Hematopoietic multipotent progenitor cell treated with erythropoietin and hydrocortisone succinate and interleukin-3 and kit ligand, for 6 days (in vitro differentiated cells): ENCODE results near the gene ARSG.
"Not testable (repeated sequence)": the region's sequence is repeated elsewhere in the genome, so short reads cannot be mapped to it uniquely, and the experiment has no call there.

Source experiments
- DNase-seq: peaks from one replicate; pipeline ENCODE4 v3.0.0-alpha.2; 2015

ARSG gene

DNA sequence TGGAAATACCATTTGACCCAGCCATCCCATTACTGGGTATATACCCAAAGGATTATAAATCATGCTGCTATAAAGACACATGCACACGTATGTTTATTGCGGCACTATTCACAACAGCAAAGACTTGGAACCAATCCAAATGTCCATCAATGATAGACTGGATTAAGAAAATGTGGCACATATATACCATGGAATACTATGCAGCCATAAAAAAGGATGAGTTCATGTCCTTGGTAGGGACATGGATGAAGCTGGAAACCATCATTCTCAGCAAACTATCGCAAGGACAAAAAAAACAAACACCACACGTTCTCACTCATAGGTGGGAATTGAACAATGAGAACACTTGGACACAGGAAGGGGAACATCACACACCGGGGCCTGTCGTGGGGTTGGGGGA lies 9.3 kb upstream of the ARSG start:
- DNase-seq: not testable (repeated sequence)

DNA sequence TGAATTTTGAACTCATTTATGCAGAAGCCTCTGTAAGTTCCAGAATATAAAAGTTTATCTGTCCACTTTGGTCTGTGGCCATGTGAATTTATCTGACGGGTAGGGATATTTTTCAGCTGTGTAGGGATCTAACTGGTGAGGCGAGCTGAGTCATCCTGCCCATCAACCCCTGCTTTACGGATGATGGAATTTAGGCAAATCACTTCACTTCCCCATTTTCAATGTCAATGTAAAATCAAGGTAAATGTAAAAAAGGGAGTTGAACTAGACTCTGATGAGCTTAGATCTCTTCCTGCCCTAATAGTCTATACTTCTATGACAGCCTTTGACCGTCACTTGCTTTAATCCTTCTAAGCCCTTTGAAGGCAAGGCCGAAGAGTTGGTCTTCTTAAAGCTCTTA lies 2.9 kb upstream of the ARSG start:
- DNase-seq: peak; percentile 45

DNA sequence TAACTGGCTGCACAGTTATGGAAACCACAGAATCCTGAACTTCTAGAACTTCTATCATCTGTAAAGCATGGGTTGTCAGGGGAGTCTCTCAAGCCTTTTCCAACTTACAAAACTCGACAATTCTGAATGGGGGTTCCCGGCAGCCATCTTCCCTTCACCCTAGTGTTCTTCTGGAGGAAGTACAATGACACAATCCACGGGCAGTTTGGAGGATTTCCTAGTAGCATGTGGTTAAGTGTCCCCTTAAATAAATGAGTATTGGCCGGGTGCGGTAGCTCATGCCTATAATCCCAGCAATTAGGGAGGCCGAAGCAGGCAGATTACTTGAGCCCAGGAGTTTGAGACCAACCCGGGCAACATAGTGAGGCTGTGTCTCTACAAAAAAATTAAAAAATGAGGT lies 2.5 kb upstream of the ARSG start:
- peak; percentile 45 for DNase-seq

DNA sequence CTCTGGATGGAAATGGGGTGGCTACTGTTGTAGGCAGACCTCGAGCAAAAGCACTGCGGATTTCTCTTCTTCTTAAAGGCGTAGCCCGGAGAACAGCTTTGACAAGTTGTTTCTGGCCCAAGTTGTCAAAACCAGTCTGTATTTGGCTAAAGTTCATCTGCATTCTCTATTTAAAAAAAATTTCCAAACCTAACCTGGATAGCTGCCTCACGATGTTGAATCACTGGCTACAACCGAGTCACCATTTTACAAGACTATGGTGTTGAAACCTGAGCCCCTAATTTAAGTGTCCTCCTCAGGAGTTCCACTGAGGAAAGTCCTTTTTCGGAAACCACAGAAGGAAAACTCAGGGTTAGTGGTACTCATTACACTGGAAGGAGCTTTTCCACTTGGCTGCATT lies 1.8 kb upstream of the ARSG start:
- DNase-seq: no peak

DNA sequence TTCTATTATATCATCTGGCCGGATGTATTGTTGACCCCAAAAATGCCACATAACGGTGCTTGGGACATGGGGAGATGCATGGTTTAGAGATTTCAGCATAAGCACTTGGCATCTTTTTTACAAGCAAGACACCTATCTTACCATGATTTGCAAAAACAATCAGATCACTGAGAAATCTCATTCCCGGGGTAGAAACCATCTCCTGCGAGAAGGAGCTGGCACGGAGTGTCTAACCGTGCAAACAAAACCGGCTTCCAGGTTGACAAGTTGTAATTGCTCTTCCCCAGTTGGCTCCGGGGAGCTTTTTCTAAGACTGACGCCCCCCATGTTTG lies 1.4 kb upstream of the ARSG start:
- DNase-seq: peak; percentile 11

DNA sequence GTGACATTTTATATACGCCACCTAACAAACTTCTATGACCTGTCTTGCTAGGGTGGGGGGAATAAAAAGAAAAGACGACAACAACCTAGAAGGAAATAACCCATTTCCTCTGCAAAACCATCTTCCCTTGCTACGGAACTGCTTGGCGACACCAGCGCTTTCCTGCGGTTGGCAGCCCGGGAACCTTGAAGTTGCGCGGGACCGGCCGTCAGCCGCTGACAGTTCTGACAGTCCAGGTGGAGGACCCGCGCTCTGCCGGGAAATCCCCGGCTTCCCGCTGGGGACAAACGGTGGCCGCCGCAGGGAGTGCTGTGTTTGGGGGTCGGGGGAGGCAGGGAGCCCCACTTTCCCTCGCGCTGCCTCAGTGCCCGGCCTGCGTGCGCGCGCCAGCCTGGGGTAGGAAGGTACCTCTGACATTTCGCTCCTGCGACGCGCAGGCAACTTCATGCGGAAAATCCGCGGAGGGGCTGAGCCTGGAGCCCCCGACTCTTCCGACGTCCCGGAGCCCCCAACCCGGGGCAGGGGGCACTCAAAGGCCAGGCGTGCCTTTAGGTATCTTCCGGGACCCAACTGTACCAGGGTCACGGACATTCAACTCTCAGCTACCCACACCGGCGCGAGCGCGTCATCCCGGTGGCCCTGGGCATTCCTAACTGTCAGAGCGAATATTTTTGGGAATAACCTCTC lies 884 bp upstream of the ARSG start:
- DNase-seq: no peak

DNA sequence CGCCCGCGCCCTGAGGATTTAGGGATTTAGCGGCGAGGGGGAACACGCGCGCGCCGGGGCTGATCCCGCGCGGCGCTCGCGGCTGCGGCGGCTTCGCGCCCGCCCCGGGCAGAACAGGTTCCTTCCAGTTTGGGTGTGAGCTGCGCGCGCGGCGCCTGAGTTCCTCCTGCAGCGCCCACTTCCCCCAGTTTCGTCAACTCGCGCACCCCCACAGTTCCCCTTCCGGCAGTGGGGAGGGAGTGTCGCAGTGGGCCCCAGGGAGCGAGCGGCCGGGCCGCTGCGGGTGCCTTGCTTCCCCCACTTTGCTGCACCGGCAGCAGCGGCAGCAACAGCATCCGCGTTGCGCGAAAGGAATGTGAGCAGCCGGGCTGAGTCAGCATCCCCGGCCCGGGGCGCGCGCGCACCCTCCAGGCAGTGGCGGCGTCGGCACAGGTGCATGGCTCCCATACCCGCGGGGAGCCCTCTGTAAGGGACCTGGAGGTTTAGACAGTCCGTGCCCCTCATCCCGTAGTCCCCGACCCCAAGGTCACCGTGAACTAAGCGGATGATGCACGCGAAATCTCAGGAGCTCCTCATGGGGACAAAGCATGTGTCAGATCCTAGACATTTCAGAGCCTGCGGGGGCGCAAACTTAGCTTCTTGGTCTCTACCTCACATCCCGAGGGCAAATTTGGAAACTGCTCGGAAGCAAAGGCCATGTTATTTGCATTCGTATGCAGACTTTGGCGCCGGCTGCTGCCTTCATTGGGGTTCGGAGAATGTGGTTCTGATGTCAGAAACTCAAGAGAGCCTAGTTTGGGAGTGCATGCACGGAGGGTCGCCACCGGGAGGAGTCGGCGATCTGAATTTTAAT lies 767 bp downstream of the ARSG start:
- DNase-seq: peak; percentile 83

DNA sequence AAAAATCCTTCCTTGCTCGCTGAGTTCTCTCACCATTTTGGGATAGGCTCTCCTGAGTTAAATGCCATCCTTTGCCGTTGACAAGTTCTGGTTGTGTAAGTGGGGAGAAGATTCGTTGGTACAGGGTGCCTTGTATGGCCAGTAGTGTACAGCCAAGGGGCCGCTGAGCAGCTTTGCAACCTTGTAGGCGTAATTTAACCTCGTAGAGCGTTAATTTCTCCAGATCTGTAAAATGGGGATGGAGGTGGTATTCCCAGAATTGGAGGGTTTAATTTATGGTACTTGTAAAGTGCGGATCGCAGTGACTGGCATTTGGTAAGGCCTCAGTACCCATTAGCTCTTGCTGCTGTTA lies 1.4 kb downstream of the ARSG start:
- no peak for DNase-seq

DNA sequence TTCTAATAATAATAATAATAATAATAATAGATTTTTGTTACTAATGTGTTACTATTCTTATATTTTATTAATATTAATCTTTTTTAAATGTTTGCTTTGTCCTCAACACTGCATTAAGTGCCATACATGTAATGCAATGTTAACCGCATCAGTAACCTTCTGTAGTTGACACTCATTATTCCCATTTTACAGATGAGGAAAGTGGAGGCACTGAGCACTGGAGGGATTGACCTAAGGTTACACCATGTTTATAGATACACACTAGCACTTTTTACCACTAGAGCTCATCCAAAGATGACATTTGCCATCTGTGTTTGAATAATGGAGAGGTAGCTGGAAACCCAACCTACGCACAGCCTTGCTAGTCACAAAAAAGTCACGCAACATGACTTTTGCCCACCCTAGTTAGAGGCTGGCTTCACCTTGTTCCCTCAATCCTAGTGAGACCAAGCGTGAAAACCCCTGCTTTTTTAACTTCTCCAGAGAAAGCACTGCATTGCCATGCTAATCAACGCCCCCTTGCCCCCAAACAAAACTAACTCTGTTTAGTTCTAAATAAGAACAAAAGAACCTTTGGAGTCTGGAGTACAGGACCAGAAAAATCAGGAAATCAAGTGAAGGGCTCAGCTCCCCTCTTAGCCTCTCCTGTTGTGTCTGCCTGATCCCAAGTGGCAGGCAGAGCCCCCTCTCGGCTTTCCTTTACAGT lies 2.3 kb downstream of the ARSG start:
- no peak for DNase-seq

DNA sequence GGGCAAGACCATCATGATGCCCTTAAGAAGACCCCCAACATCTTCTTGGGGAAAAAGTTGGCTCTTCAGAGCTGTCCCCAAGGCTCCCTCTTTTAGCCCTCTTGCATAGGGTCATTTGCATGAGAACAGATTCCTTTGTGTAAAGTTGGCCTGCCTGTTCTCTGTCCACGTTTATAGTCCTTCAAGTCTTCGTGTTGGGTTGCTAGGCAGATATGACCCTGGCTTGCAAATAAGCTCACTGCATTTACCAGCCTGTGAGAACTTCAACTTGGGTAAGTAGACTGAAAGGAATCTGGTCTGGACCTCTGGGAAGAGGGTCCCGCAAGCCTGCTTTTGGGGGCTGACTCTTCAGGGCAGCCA lies 2.9 kb downstream of the ARSG start:
- DNase-seq: no peak

DNA sequence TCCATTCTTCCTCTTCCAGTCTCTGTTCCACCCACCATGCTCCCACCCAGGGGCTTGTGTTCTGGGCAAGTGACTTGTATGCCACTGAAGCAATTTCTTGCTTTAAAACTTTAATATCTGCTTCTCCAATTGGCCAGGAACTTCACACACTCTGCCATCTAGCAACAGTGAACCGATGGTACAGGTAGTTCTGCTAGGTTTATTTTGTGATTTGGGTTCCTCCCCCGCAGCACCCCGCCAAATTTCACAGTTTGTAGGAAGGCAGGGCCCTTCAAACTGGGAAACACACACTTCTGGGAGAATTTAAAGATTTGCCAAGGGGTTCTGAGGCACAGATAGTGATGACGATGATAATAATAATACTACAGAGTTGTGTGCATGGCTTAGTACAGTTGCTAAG lies 3.3 kb downstream of the ARSG start:
- no peak for DNase-seq

DNA sequence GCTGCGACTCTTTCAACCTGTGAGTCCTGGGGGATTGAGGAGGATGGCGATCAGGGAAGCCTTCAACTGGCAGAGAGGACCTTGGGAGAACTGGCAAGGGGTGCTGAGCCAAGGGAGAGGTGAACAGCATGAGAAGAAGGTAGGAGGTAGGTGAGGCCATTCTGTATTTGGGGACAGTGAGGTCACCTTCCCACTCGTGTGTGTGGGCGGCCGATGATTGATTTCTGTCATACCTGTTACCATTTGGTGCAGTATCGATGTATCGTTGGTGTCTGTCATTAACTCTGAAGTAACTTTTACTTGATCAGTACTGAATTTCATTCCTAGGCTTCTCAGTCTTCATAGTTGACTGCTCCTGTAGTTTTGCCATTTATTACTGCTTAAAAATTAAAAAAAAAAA lies 3.8 kb downstream of the ARSG start:
- no peak for DNase-seq

DNA sequence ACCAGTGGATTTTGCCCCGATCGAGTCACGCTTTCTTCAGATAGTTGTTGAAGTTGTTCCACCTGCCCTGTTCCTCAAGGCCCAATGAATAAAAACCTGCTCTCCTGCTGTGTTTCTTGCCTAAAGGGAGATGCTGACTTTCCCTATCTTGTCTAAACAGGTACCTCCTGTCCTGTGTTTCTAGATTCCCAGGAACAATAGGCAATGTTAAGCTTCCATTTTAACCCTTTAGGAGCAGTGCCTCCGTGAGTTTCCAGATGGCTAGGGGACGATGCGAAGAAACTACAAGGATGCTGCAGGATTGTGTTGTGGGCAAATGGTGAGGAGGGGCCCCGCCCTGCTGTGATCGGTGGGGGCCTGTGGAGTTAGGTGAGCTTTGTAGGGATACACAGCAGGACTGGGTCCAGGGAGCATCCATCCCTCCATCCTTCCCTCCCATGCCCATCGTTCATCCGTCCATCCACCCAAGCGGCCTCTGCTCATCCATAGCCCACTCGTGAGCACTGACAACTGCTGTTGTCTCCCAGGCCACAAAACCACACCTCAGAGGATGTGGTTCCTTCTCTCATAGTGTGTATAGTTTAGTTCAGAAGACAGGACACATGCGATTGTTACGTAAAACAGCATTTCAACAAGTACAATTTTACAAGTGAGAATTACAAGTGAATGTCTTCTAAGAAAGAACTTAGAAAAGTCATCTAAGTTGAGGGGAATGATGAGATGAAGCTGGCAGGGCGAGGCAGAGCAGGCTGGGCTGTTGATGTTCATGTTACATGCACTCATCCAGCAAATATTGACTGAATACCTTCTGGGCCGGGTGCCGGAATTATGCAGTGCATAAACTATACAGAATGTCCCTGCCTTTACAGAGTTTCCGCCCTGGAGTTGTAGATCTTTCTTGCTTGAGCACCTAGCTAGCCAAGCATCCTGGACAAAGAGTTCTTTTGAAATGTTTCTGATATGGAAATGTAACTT lies 5.2 kb downstream of the ARSG start:
- peak; percentile 41 for DNase-seq

DNA sequence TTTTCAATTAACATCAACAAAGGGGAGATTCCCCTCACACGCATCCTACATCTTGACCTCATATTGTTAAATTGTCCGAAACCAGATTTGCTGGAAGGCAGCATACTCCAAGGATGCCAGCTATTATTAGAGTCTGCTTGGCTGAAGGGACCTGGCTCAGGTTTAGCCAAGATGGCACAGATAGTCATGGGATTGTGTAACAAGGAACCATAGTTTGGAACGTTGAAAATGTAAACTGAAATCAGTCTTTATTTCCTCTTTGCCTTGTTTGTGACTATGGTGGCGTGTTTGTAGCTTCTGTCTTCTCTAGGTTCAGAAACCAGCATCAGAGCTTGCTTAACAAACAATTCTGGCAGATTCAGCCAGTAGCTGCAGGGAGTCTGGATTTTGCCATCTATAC lies 5.9 kb downstream of the ARSG start:
- DNase-seq: peak; percentile 20

DNA sequence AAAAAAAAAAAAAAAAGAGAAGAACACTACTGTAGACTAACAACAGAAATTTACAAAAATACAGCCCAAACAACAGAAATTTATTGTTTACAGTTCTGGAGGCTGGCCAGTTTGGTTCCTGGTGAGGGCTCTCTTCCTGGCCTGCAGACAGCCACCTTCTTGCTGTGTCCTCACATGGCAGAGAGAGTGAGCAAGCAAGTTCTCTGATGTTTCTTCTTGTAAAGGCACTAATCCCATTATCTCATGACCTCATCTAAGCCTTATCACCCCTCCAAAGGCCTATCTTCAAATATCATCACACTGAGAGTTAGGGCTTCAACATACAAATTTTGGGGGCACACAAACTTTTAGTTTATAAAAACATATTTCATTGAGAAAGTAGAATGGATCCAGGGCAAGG lies 7.3 kb downstream of the ARSG start:
- DNase-seq: peak; percentile 22

DNA sequence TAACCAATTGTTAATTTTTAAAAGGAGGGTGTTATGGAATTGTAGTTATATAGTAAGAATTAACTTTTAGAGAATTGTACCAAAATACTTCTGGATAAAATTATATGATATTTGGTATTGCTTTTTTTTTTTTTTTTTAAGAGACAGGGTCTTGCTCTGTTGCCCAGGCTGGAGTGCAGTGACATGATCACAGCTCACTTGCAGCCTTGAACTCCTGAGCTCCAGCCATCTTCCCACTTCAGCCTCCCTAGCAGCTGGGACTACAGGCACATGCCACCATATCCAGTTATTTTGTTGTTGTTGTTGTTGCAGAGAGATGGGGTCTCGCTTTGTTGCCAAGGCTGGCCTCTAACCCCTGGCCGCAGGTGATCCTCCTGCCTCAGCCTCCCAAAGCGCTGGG lies 8.5 kb downstream of the ARSG start:
- DNase-seq: no peak

DNA sequence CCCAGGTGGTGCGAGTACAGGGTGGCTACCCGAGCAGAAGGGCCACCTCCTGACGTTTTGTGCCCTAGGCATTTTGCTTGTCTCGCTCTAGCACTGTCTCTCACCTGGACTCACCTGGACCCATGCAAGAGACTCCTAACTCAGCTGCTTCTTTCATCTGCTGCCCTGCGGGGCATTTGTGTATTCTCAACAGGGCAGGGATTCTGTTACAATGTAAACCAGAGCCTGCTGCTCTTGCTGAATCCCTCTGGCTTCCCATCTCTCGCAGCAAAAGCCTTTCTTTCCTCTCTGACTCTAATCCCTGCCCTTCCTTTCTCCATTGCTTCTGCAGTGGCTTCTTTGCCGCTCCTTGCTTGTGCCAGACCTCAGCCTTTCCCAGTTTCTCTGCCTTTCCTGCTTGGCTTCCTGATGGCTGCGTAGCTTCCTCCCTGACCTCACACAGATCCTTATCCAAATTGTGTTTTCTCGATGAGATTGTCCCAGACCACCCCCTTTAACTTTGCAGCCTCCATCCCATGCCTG lies 10.2 kb downstream of the ARSG start:
- no peak for DNase-seq

DNA sequence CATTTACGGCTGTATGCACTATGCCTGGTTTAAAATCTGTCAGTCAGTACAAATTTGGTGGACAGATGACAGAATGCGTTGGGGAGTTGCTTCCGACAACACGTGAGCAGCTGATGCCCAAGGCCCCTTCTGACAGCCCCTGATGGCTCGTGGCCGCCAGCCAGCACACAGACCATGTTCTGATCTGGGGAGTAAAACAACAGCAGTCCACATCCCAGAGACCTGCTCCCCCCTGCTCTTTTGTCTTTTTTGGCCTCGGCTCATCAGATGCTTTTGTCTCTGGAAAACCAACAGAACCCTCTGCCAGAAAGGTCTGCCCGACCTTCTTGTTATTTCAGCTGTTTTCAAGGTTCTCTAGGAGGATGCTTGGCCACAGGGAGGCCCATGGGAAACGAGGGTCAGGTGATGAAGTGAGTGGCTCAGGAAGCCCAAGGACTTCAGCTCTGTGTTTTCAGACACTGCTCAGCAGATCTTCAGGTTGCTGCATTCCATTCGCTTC lies 10.8 kb downstream of the ARSG start:
- no peak for DNase-seq

DNA sequence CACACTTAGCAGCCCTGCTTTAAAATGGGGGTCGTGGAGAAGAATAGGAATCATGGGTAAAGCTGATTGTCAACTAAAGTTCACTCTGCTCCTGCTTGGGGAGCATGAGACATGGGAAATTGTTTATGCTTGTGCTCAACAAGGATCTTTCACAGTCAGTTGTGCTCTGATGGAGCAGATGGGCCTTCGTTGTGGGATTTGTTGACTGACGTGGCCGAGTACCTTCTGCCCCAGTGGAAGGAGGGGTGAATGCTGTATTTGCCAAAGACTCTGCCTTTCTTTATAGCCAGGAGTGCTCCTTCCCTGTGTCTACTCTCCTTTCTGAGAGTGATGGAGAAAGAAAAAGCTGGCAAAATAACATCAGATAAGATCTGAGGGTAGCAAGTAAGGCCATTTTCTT lies 11.4 kb downstream of the ARSG start:
- no peak for DNase-seq

DNA sequence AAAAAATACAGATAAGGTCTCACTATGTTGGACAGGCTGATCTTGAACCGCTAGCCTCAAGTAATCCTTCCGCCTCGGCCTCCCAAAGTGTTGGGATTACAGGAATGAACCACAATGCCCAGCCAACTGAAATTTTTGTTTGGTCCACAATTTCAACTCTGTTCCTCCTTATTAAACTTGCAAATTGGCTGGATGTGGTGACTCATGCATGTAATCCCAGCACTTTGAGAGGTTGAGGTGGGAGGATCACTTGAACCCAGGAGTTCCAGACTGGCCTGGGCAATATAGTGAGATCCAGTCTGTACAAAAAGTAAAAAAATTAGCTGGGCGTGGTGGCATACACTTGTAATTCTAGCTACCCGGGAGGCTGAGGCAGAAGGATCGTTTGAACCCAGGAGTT lies 13.4 kb downstream of the ARSG start:
- DNase-seq: no peak

DNA sequence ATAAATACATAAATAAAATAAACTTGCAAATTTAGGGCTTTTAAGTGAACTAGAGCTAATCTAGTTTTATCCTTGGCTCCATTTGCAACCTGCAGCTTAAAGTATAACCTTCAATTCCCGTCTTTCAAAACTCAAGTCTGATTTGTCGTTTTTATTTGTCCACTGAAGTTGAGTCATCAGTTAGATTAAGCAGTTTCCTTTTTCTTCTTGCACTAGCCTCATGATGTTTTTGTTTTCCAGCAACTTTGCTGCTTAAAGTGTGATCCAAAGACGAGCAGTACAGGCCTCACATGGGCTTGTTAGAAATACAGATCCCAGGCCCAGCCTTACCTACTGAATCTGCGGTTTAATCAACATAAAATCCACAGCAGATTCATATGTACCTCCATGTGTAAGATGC lies 13.8 kb downstream of the ARSG start:
- DNase-seq: no peak

DNA sequence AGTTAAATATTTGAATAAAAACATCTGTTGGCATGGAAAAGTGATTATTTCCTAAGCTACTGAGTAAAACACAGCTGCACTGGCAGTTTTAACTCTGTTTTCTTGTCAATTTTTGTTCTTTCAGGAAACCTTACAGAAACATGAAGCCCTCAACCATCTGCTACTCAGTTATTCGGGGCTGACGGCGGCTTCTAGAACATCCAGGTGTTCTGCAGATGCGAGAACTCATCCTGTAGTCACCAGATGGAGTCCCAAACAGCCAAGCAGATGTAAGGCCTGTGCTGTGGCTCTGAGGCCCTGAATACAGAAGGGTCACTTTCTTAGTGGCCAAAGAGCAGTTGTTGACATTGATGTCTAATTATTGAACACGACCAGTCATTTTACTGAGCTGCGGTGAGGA lies 15.5 kb downstream of the ARSG start:
- no peak for DNase-seq

DNA sequence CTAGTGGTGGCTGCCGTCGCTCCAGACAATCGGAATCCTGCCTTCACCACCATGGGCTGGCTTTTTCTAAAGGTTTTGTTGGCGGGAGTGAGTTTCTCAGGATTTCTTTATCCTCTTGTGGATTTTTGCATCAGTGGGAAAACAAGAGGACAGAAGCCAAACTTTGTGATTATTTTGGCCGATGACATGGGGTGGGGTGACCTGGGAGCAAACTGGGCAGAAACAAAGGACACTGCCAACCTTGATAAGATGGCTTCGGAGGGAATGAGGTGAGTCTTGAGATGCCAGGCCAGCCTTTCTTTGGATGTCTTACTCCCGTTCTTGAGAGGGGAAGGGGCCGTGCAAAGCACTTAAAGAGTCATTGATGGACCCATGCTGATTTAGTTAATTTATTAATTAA lies 16.1 kb downstream of the ARSG start:
- DNase-seq: no peak
